ENCODE results near the gene GRIA3.

Gene GRIA3

DNA sequence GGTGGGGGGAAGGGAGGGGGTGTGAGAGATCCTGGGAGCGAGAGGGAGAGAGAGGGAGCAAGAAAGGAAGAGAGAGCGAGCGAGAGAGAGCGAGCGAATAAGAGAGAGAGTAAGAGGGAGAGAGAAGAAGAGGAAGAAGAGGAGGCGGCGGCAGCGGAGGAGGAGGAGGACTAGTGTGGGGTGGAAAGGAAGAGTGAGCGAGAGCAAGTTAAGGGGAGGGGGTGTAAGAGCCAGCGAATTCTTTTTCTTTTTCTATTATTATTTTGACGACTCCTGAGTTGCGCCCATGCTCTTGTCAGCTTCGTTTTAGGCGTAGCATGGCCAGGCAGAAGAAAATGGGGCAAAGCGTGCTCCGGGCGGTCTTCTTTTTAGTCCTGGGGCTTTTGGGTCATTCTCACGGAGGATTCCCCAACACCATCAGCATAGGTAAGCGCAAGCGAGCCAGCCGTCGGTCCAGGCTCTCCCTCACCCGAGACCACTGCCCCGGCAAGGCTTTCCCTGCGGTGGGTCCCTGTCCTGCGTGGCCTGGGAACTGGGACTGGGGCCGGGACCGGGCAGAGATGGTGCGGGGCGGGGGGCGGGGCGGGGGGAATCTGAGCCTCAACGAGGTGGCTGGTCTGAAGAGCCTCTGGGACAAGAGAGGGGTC lies at the start of gene GRIA3:
Gene GRIA3 (plus strand): TSS at position 60 of the 647 bp plus-strand sequence. CDS start 258 bp downstream, at position 318.
- FAIRE-seq: no peak

DNA sequence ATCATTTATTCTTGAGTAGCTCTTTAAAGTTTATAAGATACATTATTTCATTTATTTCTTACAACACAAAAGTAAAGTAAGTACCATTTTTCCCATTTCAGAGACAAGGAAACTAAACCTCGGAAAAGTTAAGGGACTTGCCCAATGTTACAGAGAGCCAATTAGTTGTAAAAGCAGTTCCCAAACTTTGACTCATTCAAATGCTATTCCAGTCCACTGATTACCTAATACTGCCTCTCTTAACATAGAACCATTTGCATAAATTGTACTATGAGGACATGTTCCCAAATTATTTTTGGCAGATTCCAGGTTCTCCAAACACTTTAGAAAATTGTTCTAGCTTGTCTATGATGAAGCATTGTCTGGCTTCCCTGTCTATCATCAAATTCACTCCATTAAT lies 45.6 kb upstream of the GRIA3 start:
- FAIRE-seq: no peak
- no peak for DNase-seq (ENCODE audit: low spot score)

More for the DNA sequence above, at the start of gene GRIA3:
- no peak for DNase-seq (ENCODE audit: low spot score)

DNA sequence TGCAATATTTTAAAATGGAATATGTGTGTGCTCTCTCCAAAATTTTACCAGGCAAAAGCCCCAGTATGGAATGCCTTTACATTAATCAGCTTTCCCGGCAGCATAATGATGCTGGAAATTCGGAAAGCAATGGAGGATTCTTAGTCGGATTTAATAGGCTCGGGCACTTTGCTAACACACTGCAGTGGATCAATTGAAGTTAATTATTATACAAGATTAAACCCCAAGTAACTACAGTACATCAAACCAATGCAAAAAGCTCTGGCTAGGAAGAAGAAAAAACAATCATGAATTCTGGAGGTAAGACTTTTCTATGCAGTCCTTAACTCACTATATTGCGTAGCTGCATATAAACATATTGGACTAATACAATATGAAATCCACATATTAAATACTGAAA lies 43.6 kb upstream of the GRIA3 start:
- FAIRE-seq (no peak), DNase-seq (ENCODE audit: low spot score) (no peak)

- no peak for FAIRE-seq
- no peak for DNase-seq (ENCODE audit: low spot score)
Observed at GRCh38 chrX:123140904-123141303, 43.2 kb upstream of the GRIA3 start.

DNA sequence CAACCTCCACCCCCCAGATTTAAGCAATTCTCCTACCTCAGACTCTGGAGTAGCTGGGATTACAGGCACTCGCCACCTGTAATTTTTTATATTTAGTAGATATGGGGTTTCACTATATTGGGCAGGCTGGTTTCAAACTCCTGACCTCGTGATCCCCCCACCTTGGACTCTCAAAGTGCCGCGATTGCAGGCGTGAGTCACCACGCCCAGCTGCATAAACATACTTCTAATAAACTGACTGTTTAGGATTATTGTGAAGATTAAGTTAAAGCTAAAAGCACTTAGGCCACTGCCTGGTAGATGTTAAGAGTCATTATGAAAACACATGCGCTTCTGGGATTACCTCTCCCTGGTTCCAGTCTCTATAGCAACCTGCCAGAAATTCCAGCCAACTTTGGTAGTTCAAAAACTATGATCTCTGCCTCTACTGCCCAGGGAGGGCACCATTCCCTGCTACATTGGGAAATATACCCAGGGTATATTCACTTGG lies 30.2 kb upstream of the GRIA3 start:
- FAIRE-seq (no peak), DNase-seq (ENCODE audit: low spot score) (no peak)

DNA sequence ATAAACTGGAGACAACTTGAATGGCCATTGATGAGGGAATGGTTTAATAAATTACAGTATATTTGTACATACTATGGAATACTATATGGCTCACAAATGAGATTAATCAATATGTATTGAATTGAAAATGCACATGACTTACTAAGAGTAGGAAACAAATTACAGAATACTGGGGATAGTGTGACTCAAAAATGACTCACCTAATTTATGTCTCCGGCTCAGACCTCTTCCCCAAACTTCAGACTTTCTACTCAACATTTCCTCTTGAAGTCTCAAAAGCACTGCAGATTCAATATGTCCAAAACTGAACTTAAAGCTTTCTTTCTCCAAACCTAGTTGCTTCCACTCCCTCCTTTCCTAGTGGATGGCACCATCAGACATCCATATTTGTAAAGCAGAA lies 28.8 kb upstream of the GRIA3 start:
- no peak for DNase-seq (ENCODE audit: low spot score)
- no peak for FAIRE-seq

DNA sequence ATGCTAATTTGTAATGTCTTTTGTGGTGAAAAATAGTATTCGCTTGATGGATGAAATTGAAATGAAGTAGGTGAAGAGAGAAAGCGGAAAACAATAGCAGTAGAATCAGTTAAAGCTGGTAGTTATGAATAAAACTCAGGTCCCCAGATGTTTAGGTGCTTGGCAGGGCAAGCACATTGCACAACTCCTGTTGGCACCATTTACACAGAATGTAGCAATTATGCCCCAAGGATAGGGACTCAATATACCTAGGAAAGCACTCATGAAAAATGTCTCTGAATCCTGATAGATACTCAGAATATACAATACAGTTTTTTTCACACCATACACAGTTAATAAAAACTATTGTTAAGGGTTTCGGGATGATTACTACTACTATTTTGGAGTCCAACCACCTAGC lies 26.5 kb upstream of the GRIA3 start:
- no peak for DNase-seq (ENCODE audit: low spot score)
- FAIRE-seq: no peak

- FAIRE-seq (no peak), DNase-seq (ENCODE audit: low spot score) (no peak)
Observed at GRCh38 chrX:123159403-123159802, 24.7 kb upstream of the GRIA3 start.

GRCh38 chrX:123167621-123168020 lies 16.5 kb upstream of the GRIA3 start:
- FAIRE-seq (no peak), DNase-seq (ENCODE audit: low spot score) (no peak)

DNA sequence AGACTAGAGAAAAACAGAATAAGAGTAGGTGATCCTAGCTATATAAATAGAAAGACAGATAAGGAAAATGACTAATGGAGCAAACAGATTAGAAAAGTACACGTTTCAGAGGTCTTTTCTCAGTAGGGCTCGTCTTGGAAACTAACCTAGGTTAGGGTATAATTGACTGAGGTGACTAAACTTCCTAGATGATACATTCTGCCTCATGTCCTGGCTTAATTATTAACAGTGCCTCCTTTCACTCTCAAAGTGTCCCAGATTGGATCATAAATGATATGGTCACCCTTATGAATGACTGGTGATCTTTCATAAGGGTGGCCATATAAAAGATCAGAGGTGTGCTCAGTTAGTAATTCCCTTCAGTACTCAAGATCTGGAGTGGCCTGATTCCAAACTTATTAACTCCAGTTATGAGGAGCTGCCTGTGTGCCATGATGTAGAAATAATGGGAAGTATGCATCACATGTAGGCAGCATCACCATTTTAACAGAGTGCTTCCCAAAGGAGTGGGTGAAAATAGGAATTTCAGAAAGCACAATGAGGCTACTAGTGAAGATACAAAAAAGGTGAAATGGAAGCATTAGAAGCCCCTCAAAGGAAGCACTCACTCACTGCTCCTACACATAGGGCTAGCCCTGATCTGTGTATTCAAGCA lies 14.7 kb upstream of the GRIA3 start:
- FAIRE-seq: no peak

DNA sequence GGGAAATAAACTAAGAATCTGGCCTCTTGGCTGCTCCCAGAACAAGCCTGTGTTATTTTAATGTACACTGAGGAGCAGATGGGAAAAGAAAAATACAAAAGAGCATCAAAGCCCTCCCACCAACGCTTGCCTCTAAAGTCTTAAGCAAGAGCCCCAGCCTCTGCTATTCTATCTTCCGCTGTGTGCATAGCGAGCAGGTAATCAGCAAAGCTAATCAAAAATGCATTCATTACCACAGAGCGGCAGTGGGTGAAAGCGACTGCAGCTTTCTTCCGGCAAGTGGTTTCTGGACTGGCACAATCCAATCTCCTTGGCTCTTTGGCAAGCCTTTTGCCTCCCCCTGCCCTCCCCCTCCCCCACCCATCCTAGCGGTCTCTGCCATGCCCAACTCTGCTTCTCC lies 13.5 kb upstream of the GRIA3 start:
- DNase-seq (ENCODE audit: low spot score) (no peak), FAIRE-seq (no peak)

More for the DNA sequence above, 14.7 kb upstream of the GRIA3 start:
- DNase-seq (ENCODE audit: low spot score): no peak

GRCh38 chrX:123171781-123172180 lies 12.3 kb upstream of the GRIA3 start:
- FAIRE-seq: no peak
- no peak for DNase-seq (ENCODE audit: low spot score)

GRCh38 chrX:123172869-123173268 lies 11.2 kb upstream of the GRIA3 start:
- DNase-seq (ENCODE audit: low spot score) (no peak), FAIRE-seq (no peak)

- no peak for DNase-seq (ENCODE audit: low spot score)
Observed at GRCh38 chrX:123173833-123174232, 10.2 kb upstream of the GRIA3 start.

DNA sequence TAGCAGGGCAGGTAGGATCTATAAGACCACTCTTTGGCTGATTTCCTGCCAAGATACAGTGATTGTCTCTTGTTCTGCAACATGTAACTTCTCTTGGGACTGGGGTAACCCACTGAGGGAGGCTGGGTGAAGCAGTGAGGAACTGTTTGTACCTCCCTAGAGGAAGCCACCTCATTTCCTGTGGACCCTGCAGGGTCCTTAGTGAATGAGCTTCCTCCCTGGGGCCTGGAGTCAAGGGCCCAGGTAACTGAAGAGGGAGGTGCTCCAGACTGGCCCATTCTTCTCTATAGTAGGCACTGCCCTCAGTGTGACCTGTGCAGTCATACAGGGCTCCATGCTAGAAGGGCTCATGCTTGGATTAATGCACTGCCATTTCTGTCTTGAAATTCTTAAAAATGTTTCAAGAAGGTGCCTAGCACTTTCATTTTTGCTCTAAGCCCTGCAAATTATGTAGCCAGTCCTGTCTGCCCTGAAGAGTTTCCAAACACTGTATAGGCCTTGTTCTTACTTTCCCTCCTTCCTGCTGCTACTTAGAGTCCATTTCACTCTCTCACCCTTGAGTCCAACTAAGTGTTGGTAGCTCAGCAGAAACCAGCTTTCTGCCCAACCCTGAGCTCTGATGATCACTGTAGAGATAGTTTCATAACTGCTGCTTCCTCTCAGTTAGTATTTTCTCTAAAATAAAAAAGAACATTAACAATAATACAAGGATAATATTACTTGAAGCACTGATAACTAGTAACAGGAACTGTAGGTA lies 8.5 kb upstream of the GRIA3 start:
- DNase-seq (ENCODE audit: low spot score) (no peak), FAIRE-seq (no peak)

More at GRCh38 chrX:123173833-123174232, 10.2 kb upstream of the GRIA3 start:
- no peak for FAIRE-seq

GRCh38 chrX:123181233-123181914 lies 2.7 kb upstream of the GRIA3 start:
- DNase-seq (ENCODE audit: low spot score): no peak
- no peak for FAIRE-seq

GRCh38 chrX:123184866-123185276 lies 793 bp downstream of the GRIA3 start:
- no peak for FAIRE-seq

DNA sequence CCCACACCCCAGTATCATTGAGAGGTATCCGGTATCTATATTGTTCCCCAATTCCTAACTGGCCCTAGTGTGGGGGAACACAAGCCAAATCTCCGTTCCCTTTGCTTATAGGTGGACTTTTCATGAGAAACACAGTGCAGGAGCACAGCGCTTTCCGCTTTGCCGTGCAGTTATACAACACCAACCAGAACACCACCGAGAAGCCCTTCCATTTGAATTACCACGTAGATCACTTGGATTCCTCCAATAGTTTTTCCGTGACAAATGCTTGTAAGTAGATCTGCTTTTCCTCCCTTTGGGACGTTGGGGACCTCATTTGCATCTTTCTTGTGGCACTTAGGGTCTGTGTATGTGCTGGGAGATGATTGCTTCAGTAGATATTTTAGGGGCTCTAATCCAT lies 1.6 kb downstream of the GRIA3 start:
- DNase-seq (ENCODE audit: low spot score): no peak
- no peak for FAIRE-seq

More at GRCh38 chrX:123184866-123185276, 793 bp downstream of the GRIA3 start:
- peak; percentile 3 for DNase-seq (ENCODE audit: low spot score)

GRCh38 chrX:123186801-123187200 lies 2.7 kb downstream of the GRIA3 start:
- DNase-seq (ENCODE audit: low spot score): no peak
- no peak for FAIRE-seq

GRCh38 chrX:123188081-123188480 lies 4.0 kb downstream of the GRIA3 start:
- FAIRE-seq (no peak), DNase-seq (ENCODE audit: low spot score) (no peak)

DNA sequence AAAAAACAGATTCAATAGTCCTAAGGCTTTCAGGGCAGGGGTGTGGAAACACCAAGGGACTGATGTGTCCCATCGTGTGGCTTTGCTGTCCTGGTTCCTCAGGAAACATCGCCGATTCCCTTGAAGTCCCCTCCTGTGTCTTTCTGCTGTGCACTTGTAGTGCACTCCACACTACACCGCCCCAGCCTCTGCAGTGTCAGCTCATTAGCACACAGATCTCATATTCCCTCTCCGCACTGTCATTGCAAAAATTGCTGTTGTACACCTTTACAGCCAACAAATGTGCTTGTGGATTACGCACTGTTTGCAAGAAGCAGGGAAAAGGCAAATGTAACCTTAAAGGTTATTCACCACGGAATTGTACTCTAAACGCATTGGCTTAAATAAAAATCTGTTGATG lies 5.3 kb downstream of the GRIA3 start:
- DNase-seq (ENCODE audit: low spot score) (no peak), FAIRE-seq (no peak)

- no peak for DNase-seq (ENCODE audit: low spot score)
- FAIRE-seq: no peak
Observed at GRCh38 chrX:123190096-123190495, 6.0 kb downstream of the GRIA3 start.

Measured in urothelium cell line (cell line).